ENCODE results near the gene PLAAT5. TPM values are rescaled to one million over a fixed set of nuclear protein-coding genes. Genes with fewer than 3 reads are reported as not detected.
"Not testable (repeated sequence)": the region's sequence is repeated elsewhere in the genome, so short reads cannot be mapped to it uniquely, and the experiment has no call there.

The PLAAT5 gene, protein sequence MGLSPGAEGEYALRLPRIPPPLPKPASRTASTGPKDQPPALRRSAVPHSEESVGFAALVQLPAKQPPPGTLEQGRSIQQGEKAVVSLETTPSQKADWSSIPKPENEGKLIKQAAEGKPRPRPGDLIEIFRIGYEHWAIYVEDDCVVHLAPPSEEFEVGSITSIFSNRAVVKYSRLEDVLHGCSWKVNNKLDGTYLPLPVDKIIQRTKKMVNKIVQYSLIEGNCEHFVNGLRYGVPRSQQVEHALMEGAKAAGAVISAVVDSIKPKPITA
- total RNA-seq = under 0.01 TPM

GRCh38 chr11:63490551-63491239, at the start of gene PLAAT5:
PLAAT5 (minus strand) TSS chr11:63491167; CDS start chr11:63491034, 133 bp downstream.
- no peak for DNase-seq (ENCODE audit: low read depth in 2 of 3, low spot score in 2 of 3)

- no peak for DNase-seq (ENCODE audit: low read depth in 2 of 3, low spot score in 2 of 3)
Measured at GRCh38 chr11:63537293-63538101, 46.5 kb upstream of the PLAAT5 start.

- peak in 2 of 3 donors; percentile 45 to 53 for DNase-seq (ENCODE audit: low read depth in 2 of 3, low spot score in 2 of 3)
Measured at GRCh38 chr11:63536669-63537292, 45.8 kb upstream of the PLAAT5 start, which contains the start of gene PLAAT4. PLAAT4 (plus strand) TSS chr11:63536808; CDS start chr11:63536869, 61 bp downstream.

GRCh38 chr11:63535734-63536133, 44.8 kb upstream of the PLAAT5 start:
- no peak for DNase-seq (ENCODE audit: low read depth in 2 of 3, low spot score in 2 of 3)

- no peak for DNase-seq (ENCODE audit: low read depth in 2 of 3, low spot score in 2 of 3)
Measured at GRCh38 chr11:63534895-63535461, 44.0 kb upstream of the PLAAT5 start.

GRCh38 chr11:63534076-63534475, 43.1 kb upstream of the PLAAT5 start:
- DNase-seq (ENCODE audit: low read depth in 2 of 3, low spot score in 2 of 3) = no peak

DNA sequence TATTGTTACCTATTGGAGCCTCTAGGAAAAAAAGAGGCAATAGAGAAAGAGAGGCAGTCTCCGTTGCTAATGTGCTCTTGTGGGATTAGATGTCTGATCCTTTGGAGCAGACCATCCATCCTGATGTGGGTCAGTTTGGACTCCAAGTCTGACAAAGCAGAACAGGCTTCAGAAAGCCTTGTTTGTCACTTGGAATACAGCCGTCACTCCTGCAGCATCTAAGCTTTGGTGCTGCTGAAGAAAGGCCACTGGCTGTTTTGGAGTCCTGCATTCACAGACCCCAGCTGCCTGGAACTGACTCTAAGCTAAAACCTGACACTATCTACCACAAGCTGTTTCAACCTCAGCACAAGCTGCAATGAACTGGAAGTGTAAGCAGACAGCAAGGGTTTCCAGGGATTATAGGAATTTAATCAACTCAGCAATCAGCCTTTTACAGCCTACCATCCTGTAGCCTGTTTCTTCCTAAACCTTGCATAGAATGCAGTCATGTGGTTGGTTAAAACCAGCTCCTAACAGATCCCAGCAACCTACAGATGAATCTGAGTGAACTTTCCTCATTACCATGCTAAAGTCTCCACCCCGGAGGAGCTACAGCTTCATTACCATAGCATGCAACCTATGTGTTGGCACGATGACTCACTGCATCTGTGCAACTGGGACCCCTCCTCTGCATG, 42.0 kb upstream of the PLAAT5 start:
- no peak for DNase-seq (ENCODE audit: low read depth in 2 of 3, low spot score in 2 of 3)

- DNase-seq (ENCODE audit: low read depth in 2 of 3, low spot score in 2 of 3) = no peak
Measured at GRCh38 chr11:63532117-63532516, 41.1 kb upstream of the PLAAT5 start.

- DNase-seq (ENCODE audit: low read depth in 2 of 3, low spot score in 2 of 3) = peak in 2 of 3 donors; percentile 41 to 62
Measured at GRCh38 chr11:63531074-63531792, 40.3 kb upstream of the PLAAT5 start.

DNA sequence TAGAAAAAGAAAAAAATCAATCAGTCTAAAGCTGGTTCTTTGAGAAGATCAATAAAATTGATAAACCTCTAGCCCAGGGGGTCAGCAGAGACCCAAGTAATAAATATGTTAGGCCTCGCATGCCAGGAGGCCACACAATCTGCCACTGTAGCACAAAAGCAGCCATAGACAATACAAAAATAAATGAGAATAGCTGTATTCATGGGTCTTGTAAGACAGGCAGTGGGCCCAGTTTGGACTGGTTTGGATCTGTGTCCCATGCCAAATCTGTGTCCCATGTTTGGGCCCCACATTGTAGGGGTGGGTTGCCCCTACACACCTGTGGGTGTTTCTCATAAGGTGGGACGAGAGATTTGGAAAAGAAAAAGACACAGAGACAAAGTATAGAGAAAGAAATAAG, 39.1 kb upstream of the PLAAT5 start:
- DNase-seq (ENCODE audit: low read depth in 2 of 3, low spot score in 2 of 3) = no peak

DNA sequence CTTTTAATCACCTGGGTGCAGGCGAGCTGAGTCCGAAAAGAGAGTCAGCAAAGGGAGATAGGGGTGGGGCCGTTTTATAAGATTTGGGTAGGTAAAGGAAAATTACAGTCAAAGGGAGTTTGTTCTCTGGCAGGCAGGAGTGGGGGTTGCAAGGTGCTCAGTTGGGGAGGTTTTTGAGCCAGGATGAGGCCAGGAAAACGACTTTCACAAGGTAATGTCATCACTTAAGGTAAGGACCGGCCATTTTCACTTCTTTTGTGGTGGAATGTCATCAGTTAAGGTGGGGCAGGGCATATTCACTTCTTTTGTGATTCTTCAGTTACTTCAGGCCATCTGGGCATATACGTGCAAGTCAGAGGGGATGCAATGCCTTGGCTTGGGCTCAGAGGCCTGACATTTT, 38.4 kb upstream of the PLAAT5 start:
- not testable (repeated sequence) for DNase-seq (ENCODE audit: low read depth in 2 of 3, low spot score in 2 of 3)

- not testable (repeated sequence) for DNase-seq (ENCODE audit: low read depth in 2 of 3, low spot score in 2 of 3)
Measured at GRCh38 chr11:63528729-63529278, 37.8 kb upstream of the PLAAT5 start.

GRCh38 chr11:63528156-63528555, 37.2 kb upstream of the PLAAT5 start:
- DNase-seq (ENCODE audit: low read depth in 2 of 3, low spot score in 2 of 3) = not testable (repeated sequence)

- no peak for DNase-seq (ENCODE audit: low read depth in 2 of 3, low spot score in 2 of 3)
Measured at GRCh38 chr11:63527667-63528066, 36.7 kb upstream of the PLAAT5 start.

DNA sequence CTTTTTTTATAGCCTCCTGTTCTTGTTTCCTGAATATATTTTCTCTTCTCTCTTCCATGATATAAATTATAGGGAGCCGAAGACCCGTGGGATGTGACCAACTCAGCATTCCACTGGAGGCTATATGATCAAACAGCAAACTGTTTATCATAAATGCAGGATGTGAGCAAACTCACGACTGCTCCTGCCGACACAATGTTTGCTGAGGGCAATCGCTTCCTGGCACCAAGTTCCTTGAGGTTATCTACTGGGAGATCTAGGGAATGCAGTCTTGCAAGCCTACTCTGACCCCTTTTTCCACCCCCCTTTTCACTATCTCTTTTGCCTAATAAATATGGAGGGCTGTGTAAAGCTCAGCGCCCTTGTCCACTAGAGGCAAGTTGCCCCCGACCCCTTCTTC, 32.2 kb upstream of the PLAAT5 start:
- no peak for DNase-seq (ENCODE audit: low read depth in 2 of 3, low spot score in 2 of 3)

DNA sequence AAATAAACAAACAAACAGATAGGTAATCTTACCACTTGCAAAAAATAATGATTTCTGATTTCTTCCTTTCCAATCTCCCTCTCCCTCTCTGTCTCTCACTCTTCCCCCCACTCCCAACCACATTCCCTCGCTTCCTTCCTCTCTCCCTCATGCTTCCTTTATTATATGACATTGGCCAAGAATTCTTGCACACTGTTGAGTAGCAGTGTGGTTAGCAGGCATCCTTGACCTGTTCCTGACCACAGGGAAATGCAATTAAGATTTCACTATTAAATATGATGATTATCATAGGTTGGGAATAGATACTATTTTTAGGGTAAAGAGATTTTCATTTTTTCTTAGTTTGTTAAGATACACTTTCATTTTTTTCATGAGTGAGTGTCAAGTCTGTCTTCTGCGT, 30.9 kb upstream of the PLAAT5 start:
- no peak for DNase-seq (ENCODE audit: low read depth in 2 of 3, low spot score in 2 of 3)

GRCh38 chr11:63520606-63521170, 29.7 kb upstream of the PLAAT5 start:
- no peak for DNase-seq (ENCODE audit: low read depth in 2 of 3, low spot score in 2 of 3)

- peak in 1 of 3 donors; percentile 48 for DNase-seq (ENCODE audit: low read depth in 2 of 3, low spot score in 2 of 3)
Measured at GRCh38 chr11:63518548-63518947, 27.6 kb upstream of the PLAAT5 start.

- no peak for DNase-seq (ENCODE audit: low read depth in 2 of 3, low spot score in 2 of 3)
Measured at GRCh38 chr11:63517156-63517555, 26.2 kb upstream of the PLAAT5 start.

Data from hematopoietic multipotent progenitor cell (in vitro differentiated cells).